SK-N-MC (cell line): ENCODE data around the gene FOXC2.

ENCODE experiments used
- EZH2 ChIP-seq: fragments of 200-600 bp; sonication (generic); IDR thresholded peaks from one replicate; pipeline ENCODE4 v1.6.1; 2017; ENCODE audit warnings: antibody characterized with exemption
- FOXP2 ChIP-seq: optimal IDR thresholded peaks from 2 replicates; pipeline ENCODE3; 2011; ENCODE audit warnings: mild to moderate bottlenecking, moderate library complexity; ENCODE audit not compliant: insufficient read depth; ENCODE audit errors: extremely low read length, control extremely low read depth
- POLR2AphosphoS5 ChIP-seq: IDR thresholded peaks from 2 replicates; pipeline ENCODE4 v1.6.1; 2012; ENCODE audit warnings: mild to moderate bottlenecking, low read depth, low read length, borderline replicate concordance

DNA sequence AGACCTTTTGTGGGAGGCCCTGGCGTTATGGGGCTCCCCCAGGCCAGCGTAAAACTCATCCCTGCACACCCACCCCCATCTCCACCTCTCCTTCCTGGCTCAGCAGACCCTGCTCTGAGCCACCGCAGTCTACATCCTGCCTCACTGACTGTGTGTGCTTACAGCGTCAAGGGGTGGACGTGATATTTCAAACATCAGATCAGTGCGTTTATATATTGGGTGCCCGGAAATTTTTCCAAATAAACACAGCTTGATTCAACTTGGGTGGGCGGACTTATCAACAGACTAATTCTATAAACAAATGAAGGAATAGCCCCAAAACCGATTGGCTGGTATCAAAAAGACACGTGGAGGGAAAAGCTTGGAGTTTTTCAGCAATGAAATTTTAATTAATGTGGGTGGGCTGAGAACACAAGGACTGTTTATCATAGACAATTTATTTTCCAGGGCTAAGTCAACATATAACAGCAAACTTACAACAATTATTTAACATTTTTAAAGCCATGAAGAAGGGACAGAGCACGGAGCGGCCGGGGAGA is 11.5 kb downstream of the FOXC2 start, which contains the start of gene FOXL1:
- TF ChIP-seq POLR2AphosphoS5 (no peak), EZH2 (no peak), FOXP2 (no peak)
